ENCODE results near the gene CYLD. TPM values are rescaled to one million over a fixed set of nuclear protein-coding genes. Genes with fewer than 3 reads are reported as not detected.

The CYLD gene
- total and polyA plus RNA-seq, 10 of the 15 experiments (the other 5 are each of a cell fraction or from before 2014, with no cell fraction given), result 19.2 to 106 (median 46.1) TPM

DNA sequence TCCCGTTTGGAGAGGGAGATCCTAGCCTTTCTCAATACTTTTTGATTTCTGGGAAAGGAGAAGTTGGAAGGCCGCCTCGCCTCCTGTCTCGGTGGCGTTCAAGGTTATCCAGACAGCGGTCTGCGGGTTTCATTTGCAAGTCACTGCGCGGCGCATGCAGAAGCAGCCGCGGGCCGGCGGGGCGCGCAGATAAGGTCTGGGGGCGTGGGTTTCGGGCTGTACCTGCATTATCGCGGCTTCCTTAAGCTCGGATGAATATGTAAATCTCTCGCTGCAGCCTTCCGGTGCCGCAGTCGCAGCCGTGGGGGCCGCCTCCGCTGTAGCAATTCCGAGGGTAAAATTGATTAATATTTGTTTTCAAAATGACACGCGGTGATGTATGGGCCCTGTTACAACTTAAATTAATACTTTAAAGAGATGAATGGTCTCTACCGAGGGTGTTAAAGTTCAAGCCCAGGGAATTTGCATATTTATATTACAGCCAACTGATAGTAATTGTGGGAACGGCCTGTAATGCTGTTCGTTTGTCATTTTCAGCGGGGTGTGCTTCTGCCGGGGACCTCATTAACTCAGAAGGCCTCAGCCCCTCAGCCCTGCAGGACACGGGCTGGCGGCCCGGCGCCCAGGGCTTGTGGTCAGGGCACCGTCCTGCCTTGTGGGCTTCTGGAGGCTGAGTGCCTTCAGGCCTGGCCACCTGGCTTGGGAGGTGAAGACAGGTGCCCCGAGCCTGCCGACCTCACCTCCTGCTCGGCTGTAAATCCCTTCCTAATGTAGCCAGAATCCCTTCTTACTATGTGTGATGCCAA lies 99.4 kb downstream of the CYLD start:
- intact Hi-C loops (cut with micrococcal nuclease; ENCODE audit: unreplicated experiment), result no loop called here
- peaks cover 4 to 13% of the 10 kb centered on the region in 2 experiments for H3K27me3 ChIP-seq (replicated peaks in 1 of 2; ENCODE audit: control insufficient read depth in 2 of 2, insufficient read depth in 2 of 2, low read length in 1 of 2)
- no TSS peak for BruUV-seq (replicated peaks)
- ATAC-seq, result 0 out of 3 replicates have a peak, but pooled peaks have one; percentile 20
- no peak for FAIRE-seq
- WGBS (ENCODE audit: insufficient coverage, insufficient replicate concordance, low lambda C conversion rate, missing lambda C conversion rate), result 3% methylated on average over 44 of the region's 44 CpGs
- H3K9me3 ChIP-seq (replicated peaks; ENCODE audit: control insufficient read depth, insufficient read depth, low read length), result no peaks in the 10 kb centered on the region
- H3K4me3 ChIP-seq, result no peak overlapping the region; the same call in 1 of the 2 replicates
- ChIA-PET SMC1A (ENCODE audit: uncharacterized antibody, unreplicated experiment) (no interaction called here), CTCF (no interaction called here), POLR2A (no interaction called here), RAD21 (ENCODE audit: unreplicated experiment) (no interaction called here)
- H3K27ac ChIP-seq (ENCODE audit: control insufficient read depth, insufficient read depth), result no peak overlapping the region
- no peak overlapping the region for H3K9ac ChIP-seq (ENCODE audit: control insufficient read depth, insufficient read depth, low read length)
- TF ChIP-seq TBL1XR1 (IDR thresholded peaks at IDR 0.05; ENCODE audit: low read depth, low read length) (no peak), ZSCAN29 (IDR thresholded peaks at IDR 0.05) (no peak), HDGF (IDR thresholded peaks at IDR 0.05) (no peak), DPF2 (IDR thresholded peaks at IDR 0.05) (no peak), ETV6 (conservative IDR thresholded peaks at IDR 0.05 in 1 of 2, IDR thresholded peaks at IDR 0.05 in 1 of 2; ENCODE audit: borderline replicate concordance in 1 of 2, low read depth in 1 of 2) (no peak), BCLAF1 (IDR thresholded peaks at IDR 0.05) (no peak), HDAC6 (IDR thresholded peaks at IDR 0.05; ENCODE audit: unreplicated experiment) (no peak)
- TF ChIP-seq, protein P1, sequence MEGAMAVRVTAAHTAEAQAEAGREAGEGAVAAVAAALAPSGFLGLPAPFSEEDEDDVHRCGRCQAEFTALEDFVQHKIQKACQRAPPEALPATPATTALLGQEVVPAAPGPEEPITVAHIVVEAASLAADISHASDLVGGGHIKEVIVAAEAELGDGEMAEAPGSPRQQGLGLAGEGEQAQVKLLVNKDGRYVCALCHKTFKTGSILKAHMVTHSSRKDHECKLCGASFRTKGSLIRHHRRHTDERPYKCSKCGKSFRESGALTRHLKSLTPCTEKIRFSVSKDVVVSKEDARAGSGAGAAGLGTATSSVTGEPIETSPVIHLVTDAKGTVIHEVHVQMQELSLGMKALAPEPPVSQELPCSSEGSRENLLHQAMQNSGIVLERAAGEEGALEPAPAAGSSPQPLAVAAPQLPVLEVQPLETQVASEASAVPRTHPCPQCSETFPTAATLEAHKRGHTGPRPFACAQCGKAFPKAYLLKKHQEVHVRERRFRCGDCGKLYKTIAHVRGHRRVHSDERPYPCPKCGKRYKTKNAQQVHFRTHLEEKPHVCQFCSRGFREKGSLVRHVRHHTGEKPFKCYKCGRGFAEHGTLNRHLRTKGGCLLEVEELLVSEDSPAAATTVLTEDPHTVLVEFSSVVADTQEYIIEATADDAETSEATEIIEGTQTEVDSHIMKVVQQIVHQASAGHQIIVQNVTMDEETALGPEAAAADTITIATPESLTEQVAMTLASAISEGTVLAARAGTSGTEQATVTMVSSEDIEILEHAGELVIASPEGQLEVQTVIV (IDR thresholded peaks at IDR 0.05; ENCODE audit: borderline replicate concordance, partially characterized antibody), result no peak
- no peaks in the 10 kb centered on the region for H4K20me1 ChIP-seq (ENCODE audit: control insufficient read depth, insufficient read depth)
- H3K4me1 ChIP-seq (ENCODE audit: control insufficient read depth, insufficient read depth, low read length), result no peaks in the 10 kb centered on the region
- in situ Hi-C loops (cut with MboI), result no loop called here
- peak overlapping the region; percentile 11; the same call in 1 of the 2 replicates for H3K4me2 ChIP-seq (ENCODE audit: control insufficient read depth, insufficient read depth)
- DNase-seq (ENCODE audit: low read depth, low spot score), result no peak
- H2AFZ ChIP-seq (ENCODE audit: control insufficient read depth, low read depth, low read length), result no peak overlapping the region
- H3K79me2 ChIP-seq (ENCODE audit: control insufficient read depth, insufficient read depth, low read length), result no peaks in the 10 kb centered on the region
- H3K36me3 ChIP-seq (ENCODE audit: control insufficient read depth in 2 of 2, insufficient read depth in 2 of 2, low read length in 1 of 2), result no peaks in the 10 kb centered on the region
